ENCODE data around the gene NCF4. TPM values are rescaled to one million over a fixed set of nuclear protein-coding genes. Genes with fewer than 3 reads are reported as not detected.

The NCF4 gene
- total RNA-seq, 1 donor from 2014 or later = not detected

GRCh38 chr22:36862251-36863242 is 1.7 kb downstream of the NCF4 start:
- no peak for DNase-seq (ENCODE audit: low read depth)
- Histone ChIP-seq H3K36me3 (ENCODE audit: control insufficient read depth, insufficient read depth, low read length) (no peaks in the 10 kb centered on the region), H3K4me3 (ENCODE audit: low read depth, low read length) (no peak overlapping the region), H3K27me3 (ENCODE audit: control insufficient read depth, insufficient read depth, low read length) (no peaks in the 10 kb centered on the region)
- TF ChIP-seq, protein P1, sequence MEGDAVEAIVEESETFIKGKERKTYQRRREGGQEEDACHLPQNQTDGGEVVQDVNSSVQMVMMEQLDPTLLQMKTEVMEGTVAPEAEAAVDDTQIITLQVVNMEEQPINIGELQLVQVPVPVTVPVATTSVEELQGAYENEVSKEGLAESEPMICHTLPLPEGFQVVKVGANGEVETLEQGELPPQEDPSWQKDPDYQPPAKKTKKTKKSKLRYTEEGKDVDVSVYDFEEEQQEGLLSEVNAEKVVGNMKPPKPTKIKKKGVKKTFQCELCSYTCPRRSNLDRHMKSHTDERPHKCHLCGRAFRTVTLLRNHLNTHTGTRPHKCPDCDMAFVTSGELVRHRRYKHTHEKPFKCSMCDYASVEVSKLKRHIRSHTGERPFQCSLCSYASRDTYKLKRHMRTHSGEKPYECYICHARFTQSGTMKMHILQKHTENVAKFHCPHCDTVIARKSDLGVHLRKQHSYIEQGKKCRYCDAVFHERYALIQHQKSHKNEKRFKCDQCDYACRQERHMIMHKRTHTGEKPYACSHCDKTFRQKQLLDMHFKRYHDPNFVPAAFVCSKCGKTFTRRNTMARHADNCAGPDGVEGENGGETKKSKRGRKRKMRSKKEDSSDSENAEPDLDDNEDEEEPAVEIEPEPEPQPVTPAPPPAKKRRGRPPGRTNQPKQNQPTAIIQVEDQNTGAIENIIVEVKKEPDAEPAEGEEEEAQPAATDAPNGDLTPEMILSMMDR (IDR thresholded peaks at IDR 0.05; ENCODE audit: insufficient read depth, low read length, severe bottlenecking) = no peak
- no peak for FAIRE-seq

DNA sequence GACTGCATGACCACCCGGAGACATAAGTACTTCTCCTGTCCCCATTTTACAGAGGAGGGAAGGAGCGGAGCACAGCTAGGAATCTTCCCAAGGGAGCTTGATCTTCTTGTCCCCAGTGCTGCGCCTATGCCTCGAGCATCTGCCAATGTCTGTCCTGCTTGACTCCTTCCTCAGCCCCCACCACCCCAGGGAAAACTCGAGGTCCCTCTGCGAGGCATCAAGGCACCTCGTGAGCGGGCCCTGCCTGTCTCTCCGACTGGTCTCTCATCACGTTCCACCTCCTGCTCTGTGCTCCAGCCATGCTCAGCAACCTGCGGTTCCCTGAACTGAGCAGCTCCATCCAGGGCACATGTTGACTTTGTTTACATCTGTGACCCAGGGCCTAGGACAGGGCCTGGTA is 2.5 kb downstream of the NCF4 start:
- DNase-seq (ENCODE audit: low read depth) (no peak), FAIRE-seq (no peak)
- Histone ChIP-seq H3K36me3 (ENCODE audit: control insufficient read depth, insufficient read depth, low read length) (no peaks in the 10 kb centered on the region), H3K27me3 (ENCODE audit: control insufficient read depth, insufficient read depth, low read length) (no peaks in the 10 kb centered on the region), H3K4me3 (ENCODE audit: low read depth, low read length) (no peak overlapping the region)
- TF ChIP-seq, protein P1 (IDR thresholded peaks at IDR 0.05; ENCODE audit: insufficient read depth, low read length, severe bottlenecking) = no peak

GRCh38 chr22:36863979-36864378 is 3.2 kb downstream of the NCF4 start:
- DNase-seq (ENCODE audit: low read depth) = no peak
- no peaks in the 10 kb centered on the region for H3K27me3 ChIP-seq (ENCODE audit: control insufficient read depth, insufficient read depth, low read length)
- no peaks in the 10 kb centered on the region for H3K36me3 ChIP-seq (ENCODE audit: control insufficient read depth, insufficient read depth, low read length)
- H3K4me3 ChIP-seq (ENCODE audit: low read depth, low read length) = no peak overlapping the region
- TF ChIP-seq, protein P1 (IDR thresholded peaks at IDR 0.05; ENCODE audit: insufficient read depth, low read length, severe bottlenecking) = no peak
- FAIRE-seq = no peak

- H3K4me3 ChIP-seq (ENCODE audit: low read depth, low read length) = no peak overlapping the region
- FAIRE-seq = no peak
Measured at GRCh38 chr22:36864454-36865215, 3.8 kb downstream of the NCF4 start.

GRCh38 chr22:36865346-36865745 is 4.5 kb downstream of the NCF4 start:
- peak; percentile 41 for DNase-seq (ENCODE audit: low read depth)
- TF ChIP-seq, protein P1 (IDR thresholded peaks at IDR 0.05; ENCODE audit: insufficient read depth, low read length, severe bottlenecking) = no peak
- Histone ChIP-seq H3K36me3 (ENCODE audit: control insufficient read depth, insufficient read depth, low read length) (no peaks in the 10 kb centered on the region), H3K27me3 (ENCODE audit: control insufficient read depth, insufficient read depth, low read length) (no peaks in the 10 kb centered on the region), H3K4me3 (ENCODE audit: low read depth, low read length) (no peak overlapping the region)
- no peak for FAIRE-seq

More at GRCh38 chr22:36864454-36865215, 3.8 kb downstream of the NCF4 start:
- H3K36me3 ChIP-seq (ENCODE audit: control insufficient read depth, insufficient read depth, low read length) = no peaks in the 10 kb centered on the region
- DNase-seq (ENCODE audit: low read depth) = no peak
- TF ChIP-seq, protein P1 (IDR thresholded peaks at IDR 0.05; ENCODE audit: insufficient read depth, low read length, severe bottlenecking) = no peak
- no peaks in the 10 kb centered on the region for H3K27me3 ChIP-seq (ENCODE audit: control insufficient read depth, insufficient read depth, low read length)
